K562 treated with DMSO at 1 percent for 24 hours (cell line): ENCODE data around the gene MET. TPM values are rescaled to one million over a fixed set of nuclear protein-coding genes. Genes with fewer than 3 reads are reported as not detected.

Source experiments
- total RNA-seq: library from RNA; unstranded; fragments of 300-600 nt; gene quantifications from 2 replicates; pipeline ENCODE4 v1.2.3, GENCODE V29; 2022; ENCODE audit warnings: low read depth; ENCODE audit not compliant: insufficient read depth

The MET gene
- total RNA-seq: 4.6 and 4.9 TPM in 2 replicates

GRCh38 chr7:116671681-116672595 is at the start of gene MET:
Gene MET, plus strand, starts transcription at chr7:116672196. Its CDS starts 26,889 bp downstream, at chr7:116699085.

Other genes with a start within 250 kb of the MET start
- 18.7 TPM in 2 replicates for gene CAV2, start 172.5 kb upstream of the MET start, total RNA-seq
- gene CAV1, start 147.2 kb upstream of the MET start, total RNA-seq: 1.1 and 1.7 TPM in 2 replicates
- gene CAPZA2, start 190.4 kb downstream of the MET start, total RNA-seq: 48.4 and 54.4 TPM in 2 replicates